GM19372 (cell line): ENCODE results near the gene SNX9.
"Not testable (repeated sequence)": the region's sequence is repeated elsewhere in the genome, so short reads cannot be mapped to it uniquely, and the experiment has no call there.

Source experiments
- ATAC-seq: cut with Tn5 transposase; IDR thresholded peaks from one replicate; pipeline ENCODE4 v1.9.1; 2021; ENCODE audit warnings: mild to moderate bottlenecking, low read depth, moderate library complexity; ENCODE audit not compliant: unreplicated experiment

The SNX9 gene

DNA sequence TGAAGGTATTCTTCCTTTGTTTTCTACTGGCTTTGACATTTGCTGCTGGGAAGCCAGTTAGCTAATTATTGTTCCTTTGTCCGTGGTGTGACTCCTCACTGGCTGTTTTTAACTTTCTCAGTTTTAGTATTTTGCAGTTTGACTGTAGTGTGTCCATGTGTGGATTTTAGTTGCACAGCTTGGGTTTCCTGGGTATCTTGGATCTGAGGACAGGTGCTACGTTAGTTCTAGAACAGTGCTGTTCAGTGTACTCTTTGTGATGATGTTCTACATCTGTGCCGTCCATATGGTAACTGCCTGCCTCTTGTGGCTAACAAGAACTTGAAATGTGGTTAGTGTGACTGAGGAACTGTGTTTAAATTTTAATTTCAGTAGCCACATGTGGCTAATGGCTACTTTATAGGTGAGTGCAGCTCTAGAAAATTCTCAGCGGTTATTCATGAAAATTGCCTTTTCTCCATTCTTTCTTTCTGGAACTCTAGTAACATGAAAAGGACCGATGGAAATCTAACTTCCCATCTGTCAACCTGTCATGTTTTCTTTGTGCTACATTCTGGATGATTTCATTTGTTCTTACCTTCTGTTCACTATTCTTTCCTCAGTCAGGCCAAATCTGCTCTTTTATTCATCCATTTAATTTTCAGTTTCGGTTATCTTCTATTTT is 7.4 kb downstream of the SNX9 start:
- peak; percentile 94 for ATAC-seq

DNA sequence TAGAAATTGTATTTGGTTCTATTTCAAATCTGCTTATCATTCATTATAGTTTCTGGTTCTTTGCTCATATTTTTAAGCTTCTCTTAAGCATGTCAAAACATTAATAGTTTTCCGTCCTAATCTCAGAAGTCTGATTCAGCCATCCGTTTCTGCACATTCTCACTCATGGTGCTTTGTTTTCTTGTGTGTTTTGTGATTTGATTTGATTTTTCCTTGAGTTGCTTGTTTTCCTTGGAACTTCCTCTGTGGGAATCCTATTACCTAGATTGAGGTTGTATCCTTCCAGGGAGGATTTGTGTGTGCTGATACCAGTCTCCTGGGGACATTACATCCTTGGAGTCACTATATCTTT is 7.9 kb downstream of the SNX9 start:
- ATAC-seq: peak; percentile 10

DNA sequence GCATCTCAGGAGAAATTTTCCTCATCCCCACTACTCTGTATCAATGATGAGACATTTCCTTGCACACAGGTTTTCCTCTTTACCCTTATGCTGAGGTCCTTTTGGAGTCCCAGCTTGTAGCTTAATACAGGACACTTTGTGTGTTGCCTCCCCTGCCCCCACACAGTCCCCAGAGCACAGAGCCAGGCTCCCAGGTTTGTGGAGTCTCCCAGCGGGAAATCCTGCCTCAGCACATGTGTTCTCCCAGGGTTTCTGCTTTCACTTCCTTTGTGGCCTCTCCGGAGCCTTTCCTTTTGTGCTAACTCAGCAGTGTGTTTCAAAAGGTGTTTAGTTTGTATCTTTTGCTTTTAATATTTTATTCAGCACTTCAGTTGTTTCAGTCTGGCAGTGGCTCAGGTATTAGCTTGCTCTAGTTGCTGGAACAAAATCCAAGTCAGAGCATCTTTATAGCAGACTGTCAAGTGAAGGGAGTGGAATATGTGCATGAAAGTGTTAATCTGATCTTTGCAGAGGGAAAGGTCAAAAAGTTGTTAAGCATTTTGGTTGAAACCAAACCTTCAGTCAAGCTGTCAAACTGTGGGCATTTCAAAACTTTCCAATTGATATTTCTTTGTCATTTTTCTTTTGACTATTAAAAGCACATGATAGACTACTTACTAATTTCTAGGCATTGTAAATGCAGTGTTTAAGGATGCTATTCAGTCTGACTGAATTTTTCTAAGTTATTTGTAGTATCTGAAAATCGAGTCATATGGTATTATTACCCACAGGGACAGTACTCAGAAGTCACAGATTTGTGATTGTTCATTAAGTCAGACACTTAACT is 8.6 kb downstream of the SNX9 start:
- ATAC-seq: no peak

DNA sequence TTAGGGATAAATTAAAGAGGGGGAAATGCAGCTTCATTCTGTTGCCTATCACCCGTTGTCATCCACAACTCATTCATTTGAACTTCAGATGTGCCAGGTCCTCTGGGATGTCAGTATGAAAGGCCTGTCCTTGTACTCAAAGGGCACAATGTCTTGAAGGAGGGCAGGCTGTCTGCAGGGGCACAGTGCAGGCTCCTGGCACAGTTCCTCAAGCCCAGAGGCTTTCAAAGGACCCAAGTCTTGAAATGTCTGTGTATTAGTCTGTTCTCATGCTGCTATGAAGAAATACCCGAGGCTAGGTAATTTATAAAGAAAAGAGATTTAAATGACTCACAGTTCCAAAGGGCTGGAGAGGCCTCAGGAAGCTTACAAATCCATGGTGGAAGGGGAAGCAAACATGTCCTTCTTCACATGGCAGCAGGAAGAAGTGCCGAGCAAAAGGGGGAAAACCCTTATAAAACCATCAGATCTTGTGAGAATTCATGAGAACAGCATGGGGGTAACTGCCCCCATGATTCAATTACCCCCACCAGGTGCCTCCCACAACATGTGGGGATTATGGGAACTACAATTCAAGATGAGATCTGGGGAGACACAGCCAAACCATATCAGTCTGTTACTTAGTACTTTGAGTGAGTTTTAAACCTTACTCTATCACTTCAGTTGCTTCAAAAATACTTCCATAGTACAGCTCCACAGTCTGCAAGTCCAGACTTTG is 9.4 kb downstream of the SNX9 start:
- no peak for ATAC-seq

DNA sequence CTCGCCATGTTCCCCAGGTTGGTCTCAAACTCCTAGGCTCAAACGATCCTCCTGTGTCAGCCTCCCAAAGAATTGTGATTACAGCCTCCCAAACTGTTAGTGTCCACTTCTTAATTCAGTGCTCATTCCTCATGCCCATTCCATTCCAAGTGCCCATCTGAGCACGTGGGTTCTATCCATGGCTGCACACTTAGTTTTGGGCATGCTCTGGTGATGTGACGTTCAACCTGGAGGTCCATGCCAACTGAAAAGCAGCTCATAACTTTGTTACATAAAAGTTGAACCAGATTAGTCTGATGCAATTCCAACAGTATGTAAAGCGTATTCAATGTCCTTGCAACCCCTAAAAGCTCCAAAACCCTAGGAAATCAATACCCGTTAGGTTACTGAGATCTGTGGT is 11.5 kb downstream of the SNX9 start:
- ATAC-seq: no peak

DNA sequence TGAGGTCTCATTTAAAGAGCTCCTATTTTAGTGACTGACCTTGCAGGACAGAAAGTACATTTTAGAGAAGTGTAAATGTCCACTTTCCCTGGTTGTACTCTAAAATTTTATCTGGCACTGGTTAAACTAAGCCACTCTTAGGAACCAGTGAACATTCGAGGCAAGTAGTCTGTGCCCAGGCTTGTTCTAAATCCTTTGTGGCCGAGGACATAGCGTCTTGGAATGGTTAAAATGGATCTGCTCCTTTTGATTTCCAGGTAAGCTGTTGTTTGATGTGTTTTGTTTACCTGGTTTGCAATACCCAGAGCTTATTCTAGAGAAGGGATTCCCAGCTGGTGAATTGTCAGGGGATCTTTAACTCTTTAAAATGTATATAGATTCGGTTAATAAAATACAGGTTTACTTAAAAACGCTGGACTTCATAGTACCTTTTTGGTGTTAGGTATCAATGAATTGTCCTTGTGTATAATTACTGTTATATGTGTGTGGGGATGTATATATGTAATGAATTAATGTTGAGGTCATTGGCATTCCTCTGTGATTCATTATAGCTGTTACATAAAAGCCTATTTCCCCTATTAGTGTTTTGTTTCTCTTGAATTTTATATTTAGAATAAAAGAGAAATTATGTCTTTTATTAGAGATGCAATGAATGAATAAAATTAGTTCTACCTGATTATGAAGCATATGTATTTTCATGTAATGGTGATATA is 15.8 kb downstream of the SNX9 start:
- no peak for ATAC-seq

DNA sequence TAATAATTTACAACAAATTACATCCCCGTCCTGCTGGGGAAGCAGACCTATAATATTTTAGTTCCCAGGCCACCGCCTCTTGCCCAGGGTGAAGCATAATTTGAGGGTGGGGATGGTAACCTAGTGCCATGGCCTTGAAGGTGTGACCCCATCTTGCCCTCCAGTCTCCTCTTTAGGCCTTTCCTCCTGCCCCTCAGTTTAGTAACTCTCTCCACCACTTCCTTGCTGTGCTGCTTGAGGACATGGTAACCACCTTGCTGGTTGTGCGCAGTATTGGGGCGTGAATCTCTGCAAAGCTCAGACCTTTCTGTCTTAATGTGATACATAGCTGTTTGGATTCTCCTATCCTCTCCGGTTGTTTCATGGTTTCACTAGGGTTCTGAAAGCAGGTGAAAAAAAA is 16.6 kb downstream of the SNX9 start:
- no peak for ATAC-seq

DNA sequence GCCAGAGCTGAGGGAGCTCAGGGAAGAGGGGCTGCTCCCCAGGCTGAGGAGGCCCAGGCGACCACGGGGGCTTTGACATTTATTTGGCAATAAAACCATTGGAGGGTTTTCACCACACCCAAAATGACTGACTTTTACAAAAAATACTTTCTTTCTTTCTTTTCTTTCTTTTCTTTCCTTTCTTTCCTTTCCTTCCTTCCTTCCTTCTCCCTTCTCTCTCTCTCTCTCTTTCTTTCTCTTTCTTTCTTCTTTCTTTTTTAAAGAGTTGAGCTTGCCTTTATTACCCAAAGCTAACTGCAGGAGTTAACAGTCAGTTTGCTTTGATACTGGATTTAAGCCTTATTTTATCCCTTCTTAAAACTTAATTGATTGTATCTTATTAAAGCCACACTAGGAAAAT is 17.2 kb downstream of the SNX9 start:
- ATAC-seq: no peak

DNA sequence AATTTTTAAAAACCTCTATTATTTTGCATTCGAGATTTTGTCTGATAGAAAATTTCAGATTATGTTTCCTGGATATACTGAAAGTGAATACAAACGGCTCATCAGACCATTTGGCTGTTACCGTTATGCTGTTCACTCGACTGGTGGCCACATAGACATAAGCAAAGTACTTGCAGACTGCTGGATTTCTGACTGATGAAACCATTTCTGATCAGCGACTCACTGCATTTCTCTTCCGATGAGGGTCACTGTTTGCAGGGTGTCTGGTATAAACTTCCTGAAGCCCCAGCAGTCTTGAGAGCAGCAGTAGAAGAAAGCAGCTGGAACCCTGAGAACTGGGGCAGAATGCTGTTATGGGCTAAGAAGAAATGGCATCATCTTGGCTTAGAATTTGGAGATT is 17.7 kb downstream of the SNX9 start:
- ATAC-seq: no peak

DNA sequence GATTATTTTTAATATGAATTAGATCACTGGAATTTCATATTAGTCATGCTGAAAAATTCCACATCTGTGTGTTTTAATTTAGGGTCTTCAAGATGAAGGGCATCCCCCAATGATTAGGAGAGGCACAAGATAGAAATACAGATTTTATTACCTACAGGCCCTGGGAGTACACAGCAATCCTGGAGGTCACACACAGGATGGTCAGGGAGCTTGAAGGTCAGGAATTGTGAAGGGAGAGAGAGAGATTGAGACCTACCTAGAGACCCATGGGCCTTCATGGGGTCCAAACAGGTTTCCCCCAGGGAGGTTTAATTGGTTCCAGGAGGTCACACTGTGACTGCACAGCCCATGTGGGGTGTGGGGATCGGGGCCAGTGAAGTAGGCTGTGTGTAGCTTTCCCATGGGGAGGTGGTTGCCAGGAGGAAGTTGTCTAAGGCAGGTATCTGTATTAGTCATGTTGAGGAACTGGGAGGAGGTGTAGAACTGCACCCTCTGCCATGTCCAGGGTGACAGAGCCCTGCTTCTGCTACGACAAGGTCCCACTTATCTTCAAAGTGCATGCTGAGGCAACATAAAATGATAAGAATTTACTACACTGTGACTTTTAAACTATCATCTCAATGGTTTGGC is 18.3 kb downstream of the SNX9 start:
- peak; percentile 66 for ATAC-seq

DNA sequence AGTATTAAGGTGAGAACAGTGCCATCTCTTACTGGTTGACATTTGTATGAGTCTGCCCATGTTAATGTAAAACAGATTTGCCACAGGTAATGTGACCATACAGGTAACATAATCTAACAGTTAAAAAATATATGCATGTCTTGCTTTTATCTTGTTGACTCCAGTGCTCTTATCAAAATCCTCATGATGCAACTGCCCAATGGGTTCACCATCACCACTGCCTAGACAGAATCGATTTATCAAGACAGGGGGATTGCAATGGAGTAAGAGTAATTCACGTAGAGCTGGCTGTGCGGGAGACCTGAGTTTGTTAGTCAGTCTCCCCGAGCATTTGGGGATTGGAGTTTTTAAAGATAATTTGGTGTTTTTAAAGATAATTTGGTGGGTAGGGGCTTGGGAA is 19.2 kb downstream of the SNX9 start:
- no peak for ATAC-seq

DNA sequence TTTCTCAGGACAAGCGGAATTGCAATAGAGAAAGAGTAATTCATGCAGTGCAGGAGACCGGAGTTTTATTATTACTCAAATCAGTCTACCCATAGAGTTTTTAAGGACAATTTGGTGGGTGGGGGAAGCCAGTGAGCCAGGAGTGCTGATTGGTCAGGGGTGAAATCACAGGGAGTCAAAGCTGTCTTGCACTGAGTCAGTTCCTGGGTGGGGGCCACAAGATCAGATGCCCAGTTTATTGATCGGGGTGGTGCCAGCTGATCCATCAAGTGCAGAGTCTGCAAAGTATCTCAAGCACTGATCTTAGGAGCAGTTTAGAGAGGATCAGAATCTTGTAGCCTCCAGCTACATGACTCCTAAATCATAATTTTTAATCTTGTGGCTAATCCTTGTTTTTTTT is 21.1 kb downstream of the SNX9 start:
- ATAC-seq: not testable (repeated sequence)

DNA sequence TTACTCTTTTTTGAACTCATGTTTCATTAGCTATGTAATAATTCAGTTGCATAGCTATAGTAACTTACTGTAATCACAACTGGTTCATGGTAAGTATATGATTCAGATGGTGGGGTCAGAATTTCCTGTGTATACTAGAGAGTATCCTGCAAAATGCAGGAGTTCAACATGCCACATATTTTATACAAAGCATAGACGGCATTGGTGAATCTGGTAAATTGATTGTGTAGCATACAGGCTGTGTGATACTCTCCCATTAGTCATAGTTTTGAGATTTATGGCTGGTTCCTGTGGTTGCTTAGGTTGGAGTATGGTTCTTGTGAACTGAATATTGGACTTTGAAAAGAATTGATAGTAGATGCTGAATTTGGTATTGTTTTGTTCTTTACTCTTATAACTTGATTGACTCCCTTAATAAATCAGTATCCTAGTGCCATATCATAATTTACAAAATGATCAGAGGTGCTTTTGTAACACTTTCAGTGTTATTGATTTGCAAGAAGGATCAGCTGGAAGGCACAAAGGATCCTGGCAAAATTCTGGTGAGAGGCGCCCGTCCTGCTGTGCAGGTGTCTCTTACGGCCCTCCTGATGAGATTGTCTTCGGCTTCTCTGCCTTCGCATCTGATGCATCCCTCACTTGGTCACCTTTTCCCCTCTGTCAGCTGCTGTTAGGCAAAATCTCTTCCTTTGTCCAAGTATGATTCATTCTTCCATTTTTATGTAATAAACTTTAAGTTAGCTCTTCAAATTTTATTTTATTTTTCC is 22.6 kb downstream of the SNX9 start:
- ATAC-seq: peak; percentile 23

DNA sequence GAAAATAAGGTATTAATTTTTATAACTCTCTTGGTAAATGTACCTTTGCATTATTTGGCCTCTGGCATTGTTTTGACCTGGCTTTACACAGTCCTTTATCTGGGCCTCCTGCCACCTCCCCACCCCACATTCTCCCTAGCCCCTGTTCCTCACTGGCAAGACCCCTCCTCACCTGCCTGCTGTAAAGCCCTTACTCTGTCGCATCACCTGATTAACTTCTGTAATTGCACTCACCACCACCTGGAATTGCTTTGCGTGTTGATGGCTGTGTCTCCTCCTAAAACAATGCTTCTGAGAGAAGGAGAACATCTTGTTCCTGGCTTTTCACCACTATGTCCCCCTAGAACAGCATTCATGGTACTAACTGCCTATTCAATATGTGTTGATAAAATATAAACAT is 24.8 kb downstream of the SNX9 start:
- ATAC-seq: no peak

DNA sequence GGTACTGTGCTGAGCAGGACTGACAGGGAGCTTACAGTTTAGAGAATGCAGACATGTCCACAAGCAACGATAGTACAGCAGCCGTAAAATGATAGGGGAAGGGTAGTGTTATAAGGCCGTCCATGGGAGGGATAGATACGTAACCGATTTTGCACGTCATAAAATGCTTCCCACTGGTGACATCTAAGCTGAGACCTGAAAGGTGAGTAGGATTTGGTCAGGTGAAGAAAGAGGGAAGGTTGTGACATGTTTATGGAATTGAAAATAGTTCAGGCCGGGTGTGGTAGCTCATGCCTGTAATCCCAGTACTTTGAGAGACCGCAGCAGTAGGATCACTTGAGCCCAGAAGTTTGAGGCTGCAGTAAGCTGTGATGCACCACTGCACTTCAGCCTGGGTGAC is 25.6 kb downstream of the SNX9 start:
- no peak for ATAC-seq

DNA sequence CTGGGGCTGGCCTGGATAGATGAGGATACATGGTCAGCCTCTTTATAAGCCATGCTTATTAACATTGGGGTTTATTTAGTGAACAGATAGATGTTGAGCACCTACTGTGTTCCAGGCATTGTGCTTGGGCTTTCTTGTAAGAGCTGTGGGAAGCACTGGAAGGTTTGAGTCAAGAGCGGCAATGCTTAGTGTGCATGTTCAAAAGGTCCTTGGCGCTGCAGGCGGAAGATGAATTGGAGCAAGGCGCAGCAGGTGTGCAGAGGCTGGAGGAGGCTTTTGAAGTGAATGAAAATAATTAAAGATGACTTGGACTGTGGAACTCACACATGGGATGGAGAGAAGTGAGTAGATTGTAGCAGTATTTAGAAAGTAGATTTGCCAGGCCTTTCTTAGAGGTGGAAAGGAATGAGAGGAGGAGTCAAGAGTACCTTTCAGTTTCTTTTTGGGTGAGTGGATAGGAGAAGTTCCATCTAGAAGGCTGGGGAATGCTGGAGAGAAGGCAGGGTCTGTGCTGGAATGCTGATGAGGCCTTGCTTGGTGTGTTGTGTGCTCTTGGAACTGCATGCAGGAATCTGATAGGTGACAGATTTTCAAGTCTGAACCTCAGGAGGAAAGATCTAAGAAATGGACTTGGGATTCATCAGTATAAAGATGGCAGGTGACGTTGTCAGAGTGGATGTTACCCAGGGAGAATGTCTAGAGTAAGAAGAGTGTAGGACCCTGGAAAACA is 26.4 kb downstream of the SNX9 start:
- ATAC-seq: no peak

DNA sequence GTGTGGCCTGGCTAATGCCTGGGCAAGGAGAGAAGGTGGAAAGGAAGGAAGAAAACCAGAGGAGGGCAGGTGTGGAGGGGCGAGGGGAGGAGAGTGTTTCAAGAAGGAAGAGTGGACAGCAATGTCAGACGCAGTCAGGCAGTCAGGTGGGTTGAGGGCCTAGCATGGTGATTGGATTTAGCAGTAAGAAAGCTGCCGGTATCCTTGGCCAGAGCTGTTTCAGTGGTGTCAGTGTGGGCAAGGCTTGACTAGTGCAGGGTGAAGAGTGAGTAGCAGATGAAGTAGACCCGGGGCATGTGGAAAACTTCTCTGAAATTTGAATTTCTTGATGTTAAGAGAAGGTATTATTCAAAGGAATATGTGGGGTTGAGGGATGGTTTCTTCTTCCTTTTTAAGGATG is 27.0 kb downstream of the SNX9 start:
- no peak for ATAC-seq

DNA sequence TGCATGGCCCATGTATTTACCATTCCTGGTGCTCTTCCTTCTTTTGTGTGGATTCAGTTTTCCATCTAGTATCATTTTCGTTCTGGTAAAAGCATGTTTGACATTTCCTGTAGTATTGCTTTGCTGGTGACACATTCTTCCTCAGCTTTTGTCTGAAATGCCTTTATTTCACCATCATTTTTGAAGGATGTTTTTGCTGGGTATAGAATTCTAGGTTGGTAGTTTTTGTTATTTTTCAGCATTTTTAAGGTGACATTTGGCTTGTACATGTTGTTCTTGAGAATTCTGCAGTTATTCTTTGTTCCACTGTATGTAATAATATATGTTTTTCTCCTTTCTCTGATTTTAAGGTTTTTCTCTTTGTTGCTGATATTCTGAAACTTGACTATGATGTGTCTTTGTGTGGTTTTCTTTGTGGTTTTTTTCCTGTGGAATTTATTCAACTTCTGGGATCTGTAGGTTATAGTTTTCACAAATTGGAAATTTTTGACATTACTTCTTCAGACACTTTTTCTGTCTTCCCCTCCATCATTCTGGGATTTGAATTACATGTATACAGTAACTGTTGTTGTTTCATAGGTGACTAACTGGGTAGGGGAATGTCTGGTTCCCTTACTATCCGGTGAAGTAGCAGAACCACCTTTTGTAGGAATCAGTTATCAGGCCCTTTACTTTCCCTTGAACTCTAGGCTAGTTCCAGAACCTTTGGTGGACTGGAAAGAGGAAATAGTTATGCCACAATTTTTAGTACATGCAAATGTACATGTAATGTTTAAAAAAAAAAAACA is 30.2 kb downstream of the SNX9 start:
- ATAC-seq: no peak
